Liver (tissue), 9 donors: ENCODE results near the gene MAN1C1. TPM values are rescaled to one million over a fixed set of nuclear protein-coding genes. Genes with fewer than 3 reads are reported as not detected.

Experiments used
- DNase-seq: peaks from one replicate; pipeline ENCODE4 v3.0.0-alpha.2; 2017; ENCODE audit warnings: low spot score
- H3K27ac ChIP-seq, 2 donors: one replicate each; pipeline ENCODE4 v1.7.0; 2013; ENCODE audit warnings: inconsistent platforms in 2 of 2, low read length in 2 of 2, control low read depth in 1 of 2, low read depth in 1 of 2, mild to moderate bottlenecking in 1 of 2
- H3K27me3 ChIP-seq, 4 donors: one replicate each; pipeline versions ENCODE4 v1.6.1 to v1.7.0; 2013; ENCODE audit warnings: low read length in 3 of 4, inconsistent platforms in 1 of 4, mild to moderate bottlenecking in 1 of 4, moderate library complexity in 1 of 4; ENCODE audit not compliant: control insufficient read depth in 4 of 4, insufficient read depth in 4 of 4
- H3K36me3 ChIP-seq, 4 donors: one replicate each; pipeline versions ENCODE4 v1.6.1 to v1.7.0; 2013; ENCODE audit warnings: low read length in 3 of 4, mild to moderate bottlenecking in 3 of 4, low read depth in 1 of 4, moderate library complexity in 1 of 4; ENCODE audit not compliant: control insufficient read depth in 4 of 4, insufficient read depth in 3 of 4
- H3K4me1 ChIP-seq, 4 donors: one replicate each; pipeline versions ENCODE4 v1.6.1 to v1.7.0; 2013; ENCODE audit warnings: low read length in 3 of 4, mild to moderate bottlenecking in 3 of 4, moderate library complexity in 1 of 4; ENCODE audit not compliant: control insufficient read depth in 4 of 4, insufficient read depth in 4 of 4
- H3K4me3 ChIP-seq, 3 donors: one replicate each; pipeline versions ENCODE4 v1.6.1 to v1.7.0; 2013; ENCODE audit warnings: low read length in 3 of 3, control low read depth in 1 of 3, low read depth in 1 of 3, mild to moderate bottlenecking in 1 of 3
- H3K9ac ChIP-seq, 2 donors: one replicate each; pipeline ENCODE4 v1.7.0; 2013; ENCODE audit warnings: low read length in 2 of 2, mild to moderate bottlenecking in 2 of 2, moderate library complexity in 2 of 2, control low read depth in 1 of 2, low read depth in 1 of 2
- H3K9me3 ChIP-seq, 4 donors: one replicate each; pipeline versions ENCODE4 v1.6.1 to v1.7.0; 2013; ENCODE audit warnings: low read length in 3 of 4; ENCODE audit not compliant: control insufficient read depth in 4 of 4
- CTCF ChIP-seq: fragments of 150-350 bp; IDR thresholded peaks from 2 replicates; pipeline ENCODE4 v1.5.1; 2017; ENCODE audit warnings: improper control_type of control experiment, low read depth, low read length; ENCODE audit not compliant: missing input control
- EGR1 ChIP-seq, 2 donors: IDR thresholded peaks; 2 replicates each; pipeline ENCODE4 v1.6.1; 2016 to 2018; ENCODE audit warnings: antibody characterized with exemption in 2 of 2, low read depth in 2 of 2
- FOXA1 ChIP-seq: IDR thresholded peaks from 2 replicates; pipeline ENCODE4 v1.6.1; 2016; ENCODE audit warnings: antibody characterized with exemption
- FOXA2 ChIP-seq: IDR thresholded peaks from 2 replicates; pipeline ENCODE4 v1.6.1; 2016; ENCODE audit warnings: antibody characterized with exemption
- GABPA ChIP-seq, 2 donors: IDR thresholded peaks in 1 of 2; conservative IDR thresholded peaks in 1 of 2; 2 replicates each; pipeline ENCODE4 v1.6.1; 2016; ENCODE audit warnings: antibody characterized with exemption in 2 of 2, mild to moderate bottlenecking in 1 of 2, moderate library complexity in 1 of 2
- HNF4A ChIP-seq, 2 donors: conservative IDR thresholded peaks; 2 replicates each; pipeline ENCODE4 v1.6.1; 2016; ENCODE audit warnings: antibody characterized with exemption in 2 of 2, mild to moderate bottlenecking in 2 of 2
- HNF4G ChIP-seq: IDR thresholded peaks from 2 replicates; pipeline ENCODE4 v1.6.1; 2016; ENCODE audit warnings: antibody characterized with exemption
- JUND ChIP-seq, 2 donors: IDR thresholded peaks; 2 replicates each; pipeline ENCODE4 v1.6.1; 2016; ENCODE audit warnings: antibody characterized with exemption in 2 of 2
- RAD21 ChIP-seq, 2 donors: IDR thresholded peaks; 2 replicates each; pipeline ENCODE4 v1.6.1; 2016; ENCODE audit warnings: antibody characterized with exemption in 2 of 2, mild to moderate bottlenecking in 2 of 2
- RXRA ChIP-seq, 2 donors: IDR thresholded peaks; 2 replicates each; pipeline ENCODE4 v1.6.1; 2017 to 2018; ENCODE audit warnings: antibody characterized with exemption in 2 of 2, mild to moderate bottlenecking in 1 of 2
- SP1 ChIP-seq: IDR thresholded peaks from 2 replicates; pipeline ENCODE4 v1.6.1; 2018; ENCODE audit warnings: antibody characterized with exemption, mild to moderate bottlenecking
- TAF1 ChIP-seq: conservative IDR thresholded peaks from 2 replicates; pipeline ENCODE4 v1.6.1; 2016; ENCODE audit warnings: antibody characterized with exemption, mild to moderate bottlenecking
- YY1 ChIP-seq: IDR thresholded peaks from 2 replicates; pipeline ENCODE4 v1.6.1; 2016; ENCODE audit warnings: antibody characterized with exemption, mild to moderate bottlenecking
- ZBTB33 ChIP-seq: IDR thresholded peaks from 2 replicates; pipeline ENCODE4 v1.6.1; 2016; ENCODE audit warnings: antibody characterized with exemption
- WGBS: extraction: QIAGEN DNeasy Blood & Tissue Kit; methylation state at CpG from one replicate; pipeline ENCODE4 v1.1.7; 2013; 5-methylcytosine and 5-hydroxymethylcytosine counted together
- polyA plus RNA-seq, 2 donors: library from polyadenylated mRNA; stranded (reverse) in 1 of 2; unstranded in 1 of 2; fragments of 200-250 nt in 1 of 2; fragments of >200 nt in 1 of 2; fragmentation: Nextera tagmentation in 1 of 2; extraction: Ambion mirVana in 1 of 2; gene quantifications; one replicate each; pipeline versions ENCODE4 v1.2.1 to v1.2.3, GENCODE V29; 2013 to 2015
- total RNA-seq, 2 donors: library from RNA; depleted of rRNA; stranded (reverse); fragments of >200 nt; gene quantifications; one replicate each; pipeline ENCODE4 v1.2.3, GENCODE V29; 2014
- TF ChIP-seq, protein P1 (sequence below): IDR thresholded peaks from 2 replicates; pipeline ENCODE4 v1.6.1; 2016; ENCODE audit warnings: antibody characterized with exemption
- TF ChIP-seq, protein P2 (sequence below): IDR thresholded peaks from 2 replicates; pipeline ENCODE4 v1.6.1; 2016; ENCODE audit warnings: antibody characterized with exemption
- TF ChIP-seq, protein P3 (sequence below): IDR thresholded peaks from 2 replicates; pipeline ENCODE4 v1.6.1; 2016; ENCODE audit warnings: antibody characterized with exemption, mild to moderate bottlenecking
- donor health status: healthy.
- donor health status: healthy.
- donor health status: healthy.
- donor health status: healthy.
- donor health status: healthy.

MAN1C1 gene
- total and polyA plus RNA-seq, 4 donors, result 6.3 to 16.0 (median 8.1) TPM

DNA sequence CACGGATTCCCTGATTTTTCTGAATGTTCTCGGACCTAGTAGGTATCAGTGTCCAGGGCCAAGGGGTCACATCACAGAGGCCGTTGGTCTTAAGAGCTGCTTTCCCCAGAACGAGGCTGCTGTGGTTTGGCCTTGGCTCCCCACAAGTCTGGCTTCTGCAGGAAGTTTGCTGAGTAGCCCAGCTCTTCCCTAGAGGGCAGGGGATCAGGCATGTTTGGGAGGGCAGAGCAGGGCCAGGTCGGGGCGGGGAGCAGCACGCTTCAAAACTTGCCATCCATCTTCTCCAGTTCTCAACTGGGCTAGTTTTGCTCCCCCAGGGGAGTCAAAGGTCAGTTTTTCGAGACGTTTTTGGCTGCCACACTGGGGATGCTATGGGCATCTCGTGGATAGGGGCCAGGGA, 37.0 kb downstream of the MAN1C1 start:
- TF ChIP-seq FOXA2, result no peak
- TF ChIP-seq CTCF, result no peak
- no peak for TF ChIP-seq HNF4A (conservative IDR thresholded peaks at IDR 0.05)
- TF ChIP-seq, protein P1, sequence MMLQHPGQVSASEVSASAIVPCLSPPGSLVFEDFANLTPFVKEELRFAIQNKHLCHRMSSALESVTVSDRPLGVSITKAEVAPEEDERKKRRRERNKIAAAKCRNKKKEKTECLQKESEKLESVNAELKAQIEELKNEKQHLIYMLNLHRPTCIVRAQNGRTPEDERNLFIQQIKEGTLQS, result no peak
- no peak for TF ChIP-seq FOXA1
- no peak for TF ChIP-seq ZBTB33
- no peak for TF ChIP-seq JUND (IDR thresholded peaks at IDR 0.05)
- no peak for TF ChIP-seq HNF4G
- no peak for TF ChIP-seq RAD21 (IDR thresholded peaks at IDR 0.05)
- no peak for TF ChIP-seq GABPA (IDR thresholded peaks at IDR 0.05 in 1 of 2, conservative IDR thresholded peaks at IDR 0.05 in 1 of 2)
- TF ChIP-seq SP1, result no peak
- no peak for TF ChIP-seq EGR1 (IDR thresholded peaks at IDR 0.05; ENCODE audit: low read depth in 2 of 2)
- no peak for TF ChIP-seq TAF1
- TF ChIP-seq, protein P2, sequence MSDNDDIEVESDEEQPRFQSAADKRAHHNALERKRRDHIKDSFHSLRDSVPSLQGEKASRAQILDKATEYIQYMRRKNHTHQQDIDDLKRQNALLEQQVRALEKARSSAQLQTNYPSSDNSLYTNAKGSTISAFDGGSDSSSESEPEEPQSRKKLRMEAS, result no peak
- TF ChIP-seq YY1, result no peak
- no peak for TF ChIP-seq RXRA (IDR thresholded peaks at IDR 0.05)
- 70% methylated on average over 10 of the region's 10 CpGs for WGBS
- H3K36me3 ChIP-seq, result no peaks in the 10 kb centered on the region
- DNase-seq, result no peak
- H3K27me3 ChIP-seq, result no peaks in the 10 kb centered on the region
- peaks cover 2 to 11% (median 6%) of the 10 kb centered on the region in 4 donors for H3K4me1 ChIP-seq
- H3K9me3 ChIP-seq, result no peaks in the 10 kb centered on the region
- no peak overlapping the region for H3K27ac ChIP-seq
- H3K4me3 ChIP-seq, result no peak overlapping the region
- no peak overlapping the region for H3K9ac ChIP-seq

- Histone ChIP-seq H3K4me3 (no peak overlapping the region), H3K27ac (no peak overlapping the region), H3K27me3 (no peaks in the 10 kb centered on the region), H3K36me3 (no peaks in the 10 kb centered on the region), H3K4me1 (peaks cover 4 to 11% (median 6%) of the 10 kb centered on the region in 4 donors), H3K9me3 (no peaks in the 10 kb centered on the region), H3K9ac (no peak overlapping the region)
- TF ChIP-seq, protein P3, sequence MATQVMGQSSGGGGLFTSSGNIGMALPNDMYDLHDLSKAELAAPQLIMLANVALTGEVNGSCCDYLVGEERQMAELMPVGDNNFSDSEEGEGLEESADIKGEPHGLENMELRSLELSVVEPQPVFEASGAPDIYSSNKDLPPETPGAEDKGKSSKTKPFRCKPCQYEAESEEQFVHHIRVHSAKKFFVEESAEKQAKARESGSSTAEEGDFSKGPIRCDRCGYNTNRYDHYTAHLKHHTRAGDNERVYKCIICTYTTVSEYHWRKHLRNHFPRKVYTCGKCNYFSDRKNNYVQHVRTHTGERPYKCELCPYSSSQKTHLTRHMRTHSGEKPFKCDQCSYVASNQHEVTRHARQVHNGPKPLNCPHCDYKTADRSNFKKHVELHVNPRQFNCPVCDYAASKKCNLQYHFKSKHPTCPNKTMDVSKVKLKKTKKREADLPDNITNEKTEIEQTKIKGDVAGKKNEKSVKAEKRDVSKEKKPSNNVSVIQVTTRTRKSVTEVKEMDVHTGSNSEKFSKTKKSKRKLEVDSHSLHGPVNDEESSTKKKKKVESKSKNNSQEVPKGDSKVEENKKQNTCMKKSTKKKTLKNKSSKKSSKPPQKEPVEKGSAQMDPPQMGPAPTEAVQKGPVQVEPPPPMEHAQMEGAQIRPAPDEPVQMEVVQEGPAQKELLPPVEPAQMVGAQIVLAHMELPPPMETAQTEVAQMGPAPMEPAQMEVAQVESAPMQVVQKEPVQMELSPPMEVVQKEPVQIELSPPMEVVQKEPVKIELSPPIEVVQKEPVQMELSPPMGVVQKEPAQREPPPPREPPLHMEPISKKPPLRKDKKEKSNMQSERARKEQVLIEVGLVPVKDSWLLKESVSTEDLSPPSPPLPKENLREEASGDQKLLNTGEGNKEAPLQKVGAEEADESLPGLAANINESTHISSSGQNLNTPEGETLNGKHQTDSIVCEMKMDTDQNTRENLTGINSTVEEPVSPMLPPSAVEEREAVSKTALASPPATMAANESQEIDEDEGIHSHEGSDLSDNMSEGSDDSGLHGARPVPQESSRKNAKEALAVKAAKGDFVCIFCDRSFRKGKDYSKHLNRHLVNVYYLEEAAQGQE, result no peak
- TF ChIP-seq, protein P1, result no peak
- TF ChIP-seq CTCF (no peak), YY1 (no peak), FOXA2 (no peak), RAD21 (IDR thresholded peaks at IDR 0.05) (no peak), TAF1 (no peak), HNF4A (conservative IDR thresholded peaks at IDR 0.05) (no peak), ZBTB33 (no peak), HNF4G (no peak), FOXA1 (no peak), SP1 (no peak), JUND (IDR thresholded peaks at IDR 0.05) (no peak), EGR1 (IDR thresholded peaks at IDR 0.05; ENCODE audit: low read depth in 2 of 2) (no peak), RXRA (IDR thresholded peaks at IDR 0.05) (no peak)
- TF ChIP-seq, protein P2, result no peak
- 96% methylated on average over 6 of the region's 6 CpGs for WGBS
- no peak for DNase-seq
Observed at GRCh38 chr1:25654109-25654660, 37.6 kb downstream of the MAN1C1 start.
